ENCODE results near the gene MLN. TPM values are rescaled to one million over a fixed set of nuclear protein-coding genes. Genes with fewer than 3 reads are reported as not detected.

Gene MLN
- polyA plus RNA-seq, 1 of the 3 experiments (the other 2 are of a cell fraction): not detected

- Histone ChIP-seq H3K4me3 (ENCODE audit: low read depth in 2 of 2, low read length in 1 of 2) (peak overlapping the region in 1 of 2 experiments; percentile 40; a peak in 1 of 4 replicates), H3K79me2 (ENCODE audit: insufficient read depth) (no peaks in the 10 kb centered on the region), H3K36me3 (replicated peaks in 1 of 2; ENCODE audit: control insufficient read depth in 1 of 2, insufficient read depth in 2 of 2, low read length in 1 of 2) (peaks cover 37 to 40% of the 10 kb centered on the region in 2 experiments), H4K20me1 (ENCODE audit: insufficient read depth) (no peaks in the 10 kb centered on the region; the same call in 1 of the 2 replicates), H3K27me3 (ENCODE audit: insufficient read depth) (no peaks in the 10 kb centered on the region), H3F3A (replicated peaks; ENCODE audit: insufficient read depth) (peaks cover 41% of the 10 kb centered on the region), H3K9me3 (no peaks in the 10 kb centered on the region), H3K9ac (peak overlapping the region; percentile 55), H2AFZ (ENCODE audit: low read depth) (no peak overlapping the region), H3K9me2 (no peaks in the 10 kb centered on the region), H3K27ac (ENCODE audit: low read depth in 2 of 2, low read length in 1 of 2) (peak overlapping the region; percentile 78 to 84), H3K4me2 (peak overlapping the region; percentile 84), H3K4me1 (ENCODE audit: control insufficient read depth in 1 of 2, insufficient read depth in 2 of 2, low read depth in 1 of 2, low read length in 1 of 2) (peaks cover 16 to 48% of the 10 kb centered on the region in 2 experiments; a peak in 3 of 4 replicates)
- TF ChIP-seq GABPA (IDR thresholded peaks at IDR 0.05; ENCODE audit: low read depth) (no peak), ZBTB33 (IDR thresholded peaks at IDR 0.05; ENCODE audit: borderline replicate concordance, low read depth) (no peak), MXI1 (IDR thresholded peaks at IDR 0.05; ENCODE audit: low read depth, low read length) (no peak), USF1 (IDR thresholded peaks at IDR 0.05; ENCODE audit: borderline replicate concordance, low read depth) (no peak)
- ChIA-PET POLR2A (interaction anchor here (0.8 to 1.2 kb wide), 3 partner anchors 57 to 274 kb away, joined by 3 to 5 read pairs (median 4); partner anchors contain the start of gene UQCC2), CTCF (interaction anchor here (0.6 to 14.7 kb wide), 58 partner anchors 8 to 382 kb away, joined by 3 to 204 read pairs (median 7); partner anchors contain the start of genes GRM4, IP6K3, ITPR3 and LEMD2)
- no peak for DNase-seq
- WGBS (ENCODE audit: low lambda C conversion rate): 92% methylated on average over 24 of the region's 24 CpGs
Measured at GRCh38 chr6:33772082-33772830, 31.5 kb downstream of the MLN start.

GRCh38 chr6:33771146-33772081, 32.4 kb downstream of the MLN start:
- H3K27ac ChIP-seq (ENCODE audit: low read depth in 2 of 2, low read length in 1 of 2): peak overlapping the region; percentile 78 to 84
- H3K9me3 ChIP-seq: no peaks in the 10 kb centered on the region
- WGBS (ENCODE audit: low lambda C conversion rate): 40% methylated on average over 7 of the region's 47 CpGs
- peak overlapping the region in 1 of 2 experiments; percentile 40; a peak in 1 of 4 replicates for H3K4me3 ChIP-seq (ENCODE audit: low read depth in 2 of 2, low read length in 1 of 2)
- ChIA-PET CTCF (interaction anchor here (0.6 to 14.7 kb wide), 86 partner anchors 8 to 1442 kb away, joined by 3 to 204 read pairs (median 5); partner anchors contain the start of genes BAK1, GRM4, IP6K3 and ITPR3), POLR2A (interaction anchor here (0.8 to 1.2 kb wide), 3 partner anchors 58 to 275 kb away, joined by 3 to 5 read pairs (median 4); partner anchors contain the start of gene UQCC2)
- peaks cover 41% of the 10 kb centered on the region for H3F3A ChIP-seq (replicated peaks; ENCODE audit: insufficient read depth)
- no peaks in the 10 kb centered on the region for H3K79me2 ChIP-seq (ENCODE audit: insufficient read depth)
- peaks cover 29 to 32% of the 10 kb centered on the region in 2 experiments for H3K36me3 ChIP-seq (replicated peaks in 1 of 2; ENCODE audit: control insufficient read depth in 1 of 2, insufficient read depth in 2 of 2, low read length in 1 of 2)
- H3K9ac ChIP-seq: peak overlapping the region; percentile 55
- peak; percentile 92 for DNase-seq
- H3K4me1 ChIP-seq (ENCODE audit: control insufficient read depth in 1 of 2, insufficient read depth in 2 of 2, low read depth in 1 of 2, low read length in 1 of 2): peaks cover 16 to 48% of the 10 kb centered on the region in 2 experiments; a peak in 3 of 4 replicates
- H2AFZ ChIP-seq (ENCODE audit: low read depth): no peak overlapping the region
- H3K27me3 ChIP-seq (ENCODE audit: insufficient read depth): no peaks in the 10 kb centered on the region
- H4K20me1 ChIP-seq (ENCODE audit: insufficient read depth): no peaks in the 10 kb centered on the region; the same call in 1 of the 2 replicates
- H3K9me2 ChIP-seq: no peaks in the 10 kb centered on the region
- H3K4me2 ChIP-seq: peak overlapping the region; percentile 84
- TF ChIP-seq SIN3A (IDR thresholded peaks at IDR 0.05; ENCODE audit: borderline replicate concordance, low read depth, low read length): 0 out of 2 replicates have a peak, but pooled peaks have one; percentile 11
- peak; percentile 17 for TF ChIP-seq POLR2AphosphoS5 (IDR thresholded peaks at IDR 0.05; ENCODE audit: low read depth, low read length)
- TF ChIP-seq USF2 (IDR thresholded peaks at IDR 0.05; ENCODE audit: borderline replicate concordance, low read depth, low read length): no peak
- TF ChIP-seq GATA2 (CRISPR knock-in tag; IDR thresholded peaks at IDR 0.05): no peak
- TF ChIP-seq NRF1 (IDR thresholded peaks at IDR 0.05; ENCODE audit: low read depth, low read length): no peak
- TF ChIP-seq CTCF (IDR thresholded peaks at IDR 0.05): peak; percentile 92
- TF ChIP-seq FOXM1 (IDR thresholded peaks at IDR 0.05; ENCODE audit: low read depth): 0 out of 2 replicates have a peak, but pooled peaks have one; percentile 52
- TF ChIP-seq NFIC (IDR thresholded peaks at IDR 0.05; ENCODE audit: borderline replicate concordance): no peak
- no peak for TF ChIP-seq MXI1 (IDR thresholded peaks at IDR 0.05; ENCODE audit: low read depth, low read length)
- peak; percentile 68; the same call in 1 of the 2 replicates for TF ChIP-seq TEAD4 (IDR thresholded peaks at IDR 0.05; ENCODE audit: borderline replicate concordance, insufficient read depth)
- no peak for TF ChIP-seq MEF2A (IDR thresholded peaks at IDR 0.05; ENCODE audit: borderline replicate concordance, low read depth)
- TF ChIP-seq FOXJ3 (CRISPR knock-in tag; IDR thresholded peaks at IDR 0.05): no peak

Data from SK-N-SH (cell line).